GM13977 (cell line): ENCODE data around the gene PKN1.
"Not testable (repeated sequence)": the region's sequence is repeated elsewhere in the genome, so short reads cannot be mapped to it uniquely, and the experiment has no call there.

Source experiments
- DNase-seq: peaks from one replicate; pipeline ENCODE4 v3.0.0; 2012; ENCODE audit warnings: low spot score
- CTCF ChIP-seq: IDR thresholded peaks from 2 replicates; pipeline ENCODE4 v1.5.1; 2012; ENCODE audit warnings: mild to moderate bottlenecking, control low read depth; ENCODE audit not compliant: insufficient read depth; ENCODE audit errors: extremely low read depth, missing control alignments
- in situ Hi-C: fragments of 300-500 bp; cut with MboI; formaldehyde crosslinking; loops from one replicate; pipeline ENCODE4 v1.12.0; 2022; ENCODE audit warnings: low sequenced_read_pairs, low pct_unique_long_range_greater_than_20kb, mixed read lengths, inconsistent platforms; ENCODE audit not compliant: unreplicated experiment

The PKN1 gene

GRCh38 chr19:14394167-14394566, 38.9 kb upstream of the PKN1 start:
- DNase-seq = no peak
- no peak for TF ChIP-seq CTCF
- in situ Hi-C loops = no loop called here

GRCh38 chr19:14395262-14395661, 37.8 kb upstream of the PKN1 start:
- DNase-seq = no peak
- in situ Hi-C loops = loop anchor here (5.0 kb wide), 1 partner anchor 372 kb away; no protein-coding TSS in a partner anchor
- no peak for TF ChIP-seq CTCF

GRCh38 chr19:14395710-14396336, 37.3 kb upstream of the PKN1 start:
- in situ Hi-C loops = loop anchor here (5.0 kb wide), 1 partner anchor 371 kb away; no protein-coding TSS in a partner anchor
- TF ChIP-seq CTCF = no peak
- no peak for DNase-seq

- in situ Hi-C loops = loop anchor here (5.0 kb wide), 1 partner anchor 371 kb away; no protein-coding TSS in a partner anchor
- DNase-seq = not testable (repeated sequence)
Observed at GRCh38 chr19:14396730-14397129, 36.4 kb upstream of the PKN1 start.

- DNase-seq = not testable (repeated sequence)
Observed at GRCh38 chr19:14397168-14397567, 35.9 kb upstream of the PKN1 start.

GRCh38 chr19:14400951-14401431, 32.1 kb upstream of the PKN1 start:
- no peak for TF ChIP-seq CTCF
- DNase-seq = peak; percentile 18
- in situ Hi-C loops = no loop called here

More at GRCh38 chr19:14397168-14397567, 35.9 kb upstream of the PKN1 start:
- in situ Hi-C loops = loop anchor here (5.0 kb wide), 1 partner anchor 370 kb away; no protein-coding TSS in a partner anchor

- no peak for DNase-seq
- in situ Hi-C loops = no loop called here
- TF ChIP-seq CTCF = no peak
Observed at GRCh38 chr19:14401468-14402195, 31.5 kb upstream of the PKN1 start.
